OCI-LY7 (cell line): ENCODE measurements around the gene GLB1L2. TPM values are rescaled to one million over a fixed set of nuclear protein-coding genes. Genes with fewer than 3 reads are reported as not detected.

Experiments used
- BruUV-seq: library from RNA; stranded (reverse); fragments of 400-500 nt; replicated peaks from 2 replicates; lab custom pipeline; 2021; lab: Mats Ljungman, UMichigan
- CTCF ChIA-PET: fragments of 300-600 bp; sonication (Branson Sonifier 250); formaldehyde crosslinking; loops from one replicate; lab custom pipeline; 2022; ENCODE audit warnings: antibody characterized with exemption; ENCODE audit not compliant: unreplicated experiment; lab: Charles Lee
- POLR2A ChIA-PET: fragments of 300-600 bp; sonication (Branson Sonifier 250); formaldehyde crosslinking; loops from one replicate; lab custom pipeline; 2022; ENCODE audit warnings: antibody characterized with exemption; lab: Charles Lee
- DNase-seq: peaks from one replicate; pipeline ENCODE4 v3.0.0-alpha.2; 2015; ENCODE audit warnings: low spot score
- H2AFZ ChIP-seq: fragments of 200-600 bp; sonication (generic), shearing (Covaris generic); 2 replicates; pipeline ENCODE4 v1.6.1; 2014; ENCODE audit warnings: mild to moderate bottlenecking, antibody characterized with exemption, low read length, moderate library complexity
- H3K27ac ChIP-seq: fragments of 200-600 bp; sonication (generic); 2 replicates; pipeline ENCODE4 v1.5.1; 2014; ENCODE audit warnings: mixed run types, low read depth, mild to moderate bottlenecking, moderate library complexity, low read length, inconsistent platforms; ENCODE audit not compliant: poor library complexity, severe bottlenecking
- H3K36me3 ChIP-seq: fragments of 200-600 bp; sonication (generic); 2 replicates; pipeline ENCODE4 v1.6.1; 2014; ENCODE audit warnings: mild to moderate bottlenecking, antibody characterized with exemption, low read length, moderate library complexity, mixed read lengths; ENCODE audit not compliant: insufficient read depth
- H3K4me1 ChIP-seq: fragments of 200-600 bp; sonication (generic); 2 replicates; pipeline ENCODE4 v1.5.1; 2014; ENCODE audit warnings: mild to moderate bottlenecking, low read length; ENCODE audit not compliant: insufficient read depth, poor library complexity, severe bottlenecking
- H3K4me2 ChIP-seq: fragments of 200-600 bp; sonication (generic); 2 replicates; pipeline ENCODE4 v1.6.1; 2014; ENCODE audit warnings: mild to moderate bottlenecking, low read length
- H3K4me3 ChIP-seq: fragments of 200-600 bp; sonication (generic); 2 replicates; pipeline ENCODE4 v1.5.1; 2014; ENCODE audit warnings: mild to moderate bottlenecking, low read depth, low read length; ENCODE audit not compliant: poor library complexity, severe bottlenecking
- H3K79me2 ChIP-seq: fragments of 200-600 bp; sonication (generic); 2 replicates; pipeline ENCODE4 v1.6.1; 2016; ENCODE audit warnings: low read depth, mild to moderate bottlenecking, low read length, moderate library complexity, mixed read lengths; ENCODE audit not compliant: insufficient read depth
- H3K9me2 ChIP-seq: fragments of 200-600 bp; sonication (generic); 2 replicates; pipeline ENCODE4 v1.6.1; 2016; ENCODE audit warnings: mild to moderate bottlenecking, low read length, mixed read lengths; ENCODE audit not compliant: insufficient read depth
- H3K9me3 ChIP-seq: fragments of 200-600 bp; sonication (generic); 2 replicates; pipeline ENCODE4 v1.6.1; 2014; ENCODE audit warnings: mild to moderate bottlenecking, mixed run types, low read length, mixed read lengths
- H4K20me1 ChIP-seq: fragments of 200-600 bp; sonication (generic); 2 replicates; pipeline ENCODE4 v1.6.1; 2014; ENCODE audit warnings: mild to moderate bottlenecking, antibody characterized with exemption, low read length, moderate library complexity, mixed read lengths; ENCODE audit not compliant: insufficient read depth
- EZH2phosphoT487 ChIP-seq: fragments of 200-600 bp; sonication (generic); IDR thresholded peaks from 2 replicates; pipeline ENCODE4 v1.6.1; 2018; ENCODE audit warnings: low read depth, borderline replicate concordance, mild to moderate bottlenecking, mixed run types, antibody characterized with exemption, low read length, moderate library complexity, mixed read lengths
- intact Hi-C: fragments of 100-400 bp; cut with micrococcal nuclease; formaldehyde crosslinking; loops from one replicate; pipeline ENCODE4 v1.10.0; 2022; ENCODE audit not compliant: unreplicated experiment
- total RNA-seq, 2 experiments: library from RNA; depleted of rRNA in 1 of 2; stranded (reverse); fragments of >200 nt in 1 of 2; shearing (Covaris generic) in 1 of 2; gene quantifications; 2 replicates each; pipeline ENCODE4 v1.2.3, GENCODE V29; 2014 to 2022
- TF ChIP-seq, protein P1 (sequence below): fragments of 200-600 bp; sonication (generic); conservative IDR thresholded peaks from 2 replicates; pipeline ENCODE4 v1.5.1; 2014; ENCODE audit warnings: mild to moderate bottlenecking, antibody characterized with exemption, low read length, moderate library complexity, mixed read lengths

The GLB1L2 gene
- total RNA-seq, 2 experiments from 2014 or later: not detected

DNA sequence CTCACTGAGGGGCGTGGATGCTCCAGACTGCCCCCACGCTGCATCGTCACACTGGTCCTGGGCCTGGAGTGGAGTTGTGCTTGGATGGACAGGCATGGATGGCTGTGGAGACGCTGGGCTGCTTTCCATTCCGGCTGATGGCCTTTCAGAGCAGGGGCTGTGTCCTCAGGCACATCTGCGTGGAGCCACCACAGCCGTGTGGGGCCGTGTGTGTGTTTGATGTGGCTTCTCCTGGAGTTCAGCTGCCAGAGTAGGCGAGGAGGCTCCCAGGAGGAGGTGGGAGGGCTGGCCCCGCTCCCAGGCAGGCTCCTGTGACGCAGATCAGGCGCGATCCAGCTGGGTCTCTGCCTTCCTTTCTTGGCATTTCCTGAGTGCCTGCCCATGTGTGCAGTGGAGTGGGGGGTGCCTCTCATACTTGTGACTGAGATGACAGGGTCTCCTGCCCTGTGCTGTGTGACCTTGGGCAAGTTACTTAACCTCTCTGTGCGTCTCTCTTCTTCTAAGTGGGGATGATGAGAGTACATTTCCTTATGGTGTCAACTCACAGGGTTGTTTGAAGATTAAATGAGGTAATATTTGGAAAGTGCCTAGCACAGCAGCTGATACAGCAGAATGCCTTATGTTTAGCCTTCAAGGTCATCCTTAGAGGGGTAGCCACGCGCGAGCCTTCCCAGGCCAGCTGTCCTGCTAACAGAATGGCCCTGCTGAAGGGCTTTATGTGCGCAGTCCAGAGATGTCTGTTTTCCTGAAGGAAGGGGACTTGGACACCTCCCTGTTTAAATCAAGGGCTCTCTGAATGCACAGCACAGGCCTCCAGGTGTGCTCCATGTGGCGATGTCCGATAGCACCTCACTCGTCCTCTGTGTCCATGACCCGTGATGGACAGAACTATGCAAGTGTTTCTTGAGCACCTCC lies 33.5 kb downstream of the GLB1L2 start:
- H3K27ac ChIP-seq: no peak overlapping the region
- no TSS peak for BruUV-seq
- H3K4me3 ChIP-seq: no peak overlapping the region
- no peaks in the 10 kb centered on the region for H3K9me2 ChIP-seq
- no peak overlapping the region for H2AFZ ChIP-seq
- no peaks in the 10 kb centered on the region for H3K79me2 ChIP-seq
- ChIA-PET POLR2A (no interaction called here), CTCF (no interaction called here)
- H3K9me3 ChIP-seq: no peaks in the 10 kb centered on the region
- no peak overlapping the region for H3K4me2 ChIP-seq
- DNase-seq: no peak
- H3K4me1 ChIP-seq: no peaks in the 10 kb centered on the region
- intact Hi-C loops: no loop called here
- TF ChIP-seq EZH2phosphoT487: no peak
- TF ChIP-seq, protein P1, sequence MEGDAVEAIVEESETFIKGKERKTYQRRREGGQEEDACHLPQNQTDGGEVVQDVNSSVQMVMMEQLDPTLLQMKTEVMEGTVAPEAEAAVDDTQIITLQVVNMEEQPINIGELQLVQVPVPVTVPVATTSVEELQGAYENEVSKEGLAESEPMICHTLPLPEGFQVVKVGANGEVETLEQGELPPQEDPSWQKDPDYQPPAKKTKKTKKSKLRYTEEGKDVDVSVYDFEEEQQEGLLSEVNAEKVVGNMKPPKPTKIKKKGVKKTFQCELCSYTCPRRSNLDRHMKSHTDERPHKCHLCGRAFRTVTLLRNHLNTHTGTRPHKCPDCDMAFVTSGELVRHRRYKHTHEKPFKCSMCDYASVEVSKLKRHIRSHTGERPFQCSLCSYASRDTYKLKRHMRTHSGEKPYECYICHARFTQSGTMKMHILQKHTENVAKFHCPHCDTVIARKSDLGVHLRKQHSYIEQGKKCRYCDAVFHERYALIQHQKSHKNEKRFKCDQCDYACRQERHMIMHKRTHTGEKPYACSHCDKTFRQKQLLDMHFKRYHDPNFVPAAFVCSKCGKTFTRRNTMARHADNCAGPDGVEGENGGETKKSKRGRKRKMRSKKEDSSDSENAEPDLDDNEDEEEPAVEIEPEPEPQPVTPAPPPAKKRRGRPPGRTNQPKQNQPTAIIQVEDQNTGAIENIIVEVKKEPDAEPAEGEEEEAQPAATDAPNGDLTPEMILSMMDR: no peak
- no peaks in the 10 kb centered on the region for H3K36me3 ChIP-seq
- no peaks in the 10 kb centered on the region for H4K20me1 ChIP-seq

- H3K36me3 ChIP-seq: no peaks in the 10 kb centered on the region
- POLR2A ChIA-PET: no interaction called here
- intact Hi-C loops: no loop called here
- no peak overlapping the region for H3K4me2 ChIP-seq
- H3K4me1 ChIP-seq: no peaks in the 10 kb centered on the region
- no peak overlapping the region for H2AFZ ChIP-seq
- CTCF ChIA-PET: no interaction called here
- H3K9me3 ChIP-seq: no peaks in the 10 kb centered on the region
- H3K27ac ChIP-seq: no peak overlapping the region
- no peak overlapping the region for H3K4me3 ChIP-seq
- H3K9me2 ChIP-seq: no peaks in the 10 kb centered on the region
- TF ChIP-seq, protein P1: no peak
- no peak for TF ChIP-seq EZH2phosphoT487
- no peaks in the 10 kb centered on the region for H4K20me1 ChIP-seq
- no peaks in the 10 kb centered on the region for H3K79me2 ChIP-seq
- DNase-seq: no peak
- no TSS peak for BruUV-seq
Measured at GRCh38 chr11:134366254-134366653, 34.5 kb downstream of the GLB1L2 start.

GRCh38 chr11:134367781-134368180 lies 36.0 kb downstream of the GLB1L2 start:
- Histone ChIP-seq H4K20me1 (no peaks in the 10 kb centered on the region), H3K4me3 (no peak overlapping the region), H3K4me2 (no peak overlapping the region), H3K4me1 (no peaks in the 10 kb centered on the region), H3K9me3 (no peaks in the 10 kb centered on the region), H3K9me2 (no peaks in the 10 kb centered on the region), H3K79me2 (no peaks in the 10 kb centered on the region), H3K36me3 (no peaks in the 10 kb centered on the region), H2AFZ (no peak overlapping the region), H3K27ac (no peak overlapping the region)
- TF ChIP-seq, protein P1: no peak
- no peak for TF ChIP-seq EZH2phosphoT487
- DNase-seq: no peak
- POLR2A ChIA-PET: interaction anchor here (0.5 kb wide), 1 partner anchor 1356 kb away, joined by 3 read pairs; no protein-coding TSS in a partner anchor
- no TSS peak for BruUV-seq
- CTCF ChIA-PET: no interaction called here
- intact Hi-C loops: no loop called here
